Vagina (tissue), 2 donors: ENCODE data around the gene DNMT3A.

Source experiments
- CTCF ChIP-seq, 3 experiments: fragments of 450-650 bp in 2 of 3; fragments of 200-600 bp in 1 of 3; sonication (generic) in 1 of 3; IDR thresholded peaks; one replicate each; pipeline ENCODE4 v1.5.1; 2017 to 2019; ENCODE audit warnings: antibody characterized with exemption in 3 of 3, mild to moderate bottlenecking in 2 of 3, moderate library complexity in 2 of 3
- POLR2AphosphoS5 ChIP-seq, 2 donors: sonication (generic); formaldehyde crosslinking; IDR thresholded peaks; one replicate each; pipeline ENCODE4 v1.9.0; 2017; ENCODE audit warnings: antibody characterized with exemption in 2 of 2, mild to moderate bottlenecking in 2 of 2, low read depth in 1 of 2; ENCODE audit not compliant: insufficient read depth in 1 of 2

GRCh38 chr2:25380023-25380422 lies 38.3 kb upstream of the DNMT3A start:
- TF ChIP-seq POLR2AphosphoS5 (IDR thresholded peaks at IDR 0.05; ENCODE audit: insufficient read depth in 1 of 2, low read depth in 1 of 2) (no peak), CTCF (IDR thresholded peaks at IDR 0.05) (no peak)
